SK-N-SH (cell line): ENCODE data around the gene NDUFC1. TPM values are rescaled to one million over a fixed set of nuclear protein-coding genes. Genes with fewer than 3 reads are reported as not detected.

ENCODE experiments used
- CTCF ChIA-PET: fragments of 300-600, 350-600 bp; formaldehyde crosslinking; extraction: SDS; loops from one replicate; lab custom pipeline; 2021; lab: Yijun Ruan, JAX
- POLR2A ChIA-PET: fragments of 350-600 bp; sonication (Branson Sonifier 250); formaldehyde crosslinking; extraction: SDS; loops from one replicate; lab custom pipeline; 2020; ENCODE audit warnings: antibody characterized with exemption, inconsistent platforms; lab: Yijun Ruan, JAX
- DNase-seq: peaks from one replicate; pipeline ENCODE4 v3.0.0; 2012
- H2AFZ ChIP-seq: fragments of 200-600 bp; sonication (generic); 2 replicates; pipeline ENCODE4 v1.8.1; 2016; ENCODE audit warnings: antibody characterized with exemption, mild to moderate bottlenecking, low read depth
- H3F3A ChIP-seq: fragments of 200-600 bp; sonication (generic); replicated peaks from 2 replicates; pipeline ENCODE3; 2016; ENCODE audit warnings: antibody characterized with exemption, mild to moderate bottlenecking; ENCODE audit not compliant: insufficient read depth
- H3K27ac ChIP-seq, 2 experiments: fragments of 200-500 bp in 1 of 2; fragments of 200-600 bp in 1 of 2; sonication (Bioruptor generic) in 1 of 2; sonication (generic), shearing (Covaris generic) in 1 of 2; 2 replicates each; pipeline versions ENCODE4 v1.5.1 to v1.6.1; 2014 to 2016; ENCODE audit warnings: low read depth in 2 of 2, inconsistent platforms in 1 of 2, low read length in 1 of 2, mild to moderate bottlenecking in 1 of 2, mixed read lengths in 1 of 2
- H3K27me3 ChIP-seq: fragments of 200-600 bp; sonication (generic), shearing (Covaris generic); 2 replicates; pipeline ENCODE4 v1.6.1; 2016; ENCODE audit warnings: mixed run types; ENCODE audit not compliant: insufficient read depth
- H3K36me3 ChIP-seq, 2 experiments: fragments of 200-500 bp in 1 of 2; fragments of 200-600 bp in 1 of 2; sonication (Bioruptor generic) in 1 of 2; sonication (generic) in 1 of 2; replicated peaks in 1 of 2; 2 replicates each; pipeline versions ENCODE3 to v1.5.1; 2014 to 2016; ENCODE audit warnings: low read length in 1 of 2, mild to moderate bottlenecking in 1 of 2; ENCODE audit not compliant: insufficient read depth in 2 of 2, control insufficient read depth in 1 of 2
- H3K4me1 ChIP-seq, 2 experiments: fragments of 200-500 bp in 1 of 2; fragments of 200-600 bp in 1 of 2; sonication (Bioruptor generic) in 1 of 2; sonication (generic), shearing (Covaris generic) in 1 of 2; 2 replicates each; pipeline versions ENCODE4 v1.5.1 to v1.6.1; 2014 to 2016; ENCODE audit warnings: low read depth in 1 of 2, low read length in 1 of 2, mixed run types in 1 of 2; ENCODE audit not compliant: insufficient read depth in 2 of 2, control insufficient read depth in 1 of 2
- H3K4me2 ChIP-seq: fragments of 200-600 bp; sonication (generic), shearing (Covaris generic); 2 replicates; pipeline ENCODE4 v1.6.1; 2017; ENCODE audit warnings: mixed run types
- H3K4me3 ChIP-seq, 2 experiments: fragments of 200-500 bp in 1 of 2; fragments of 200-600 bp in 1 of 2; sonication (Bioruptor generic) in 1 of 2; sonication (generic), shearing (Covaris generic) in 1 of 2; 2 replicates each; pipeline versions ENCODE4 v1.5.1 to v1.8.1; 2014 to 2016; ENCODE audit warnings: low read depth in 2 of 2, inconsistent platforms in 1 of 2, low read length in 1 of 2, mild to moderate bottlenecking in 1 of 2, mixed read lengths in 1 of 2, moderate library complexity in 1 of 2
- H3K79me2 ChIP-seq: fragments of 200-600 bp; sonication (generic); 2 replicates; pipeline ENCODE4 v1.8.1; 2017; ENCODE audit warnings: mild to moderate bottlenecking; ENCODE audit not compliant: insufficient read depth
- H3K9ac ChIP-seq: fragments of 200-600 bp; sonication (generic); 2 replicates; pipeline ENCODE4 v1.6.1; 2017; ENCODE audit warnings: mixed run types
- H3K9me2 ChIP-seq: fragments of 200-600 bp; sonication (generic); 2 replicates; pipeline ENCODE4 v1.6.1; 2017; ENCODE audit warnings: mixed run types
- H3K9me3 ChIP-seq: fragments of 200-600 bp; sonication (generic); 2 replicates; pipeline ENCODE4 v1.6.1; 2017; ENCODE audit warnings: mixed run types, mild to moderate bottlenecking, moderate library complexity
- H4K20me1 ChIP-seq: fragments of 200-600 bp; sonication (generic); 2 replicates; pipeline ENCODE4 v1.6.1; 2017; ENCODE audit warnings: mild to moderate bottlenecking, mixed run types; ENCODE audit not compliant: insufficient read depth
- CHD2 ChIP-seq: fragments of 150-350 bp; IDR thresholded peaks from 2 replicates; pipeline ENCODE4 v1.6.1; 2018; ENCODE audit warnings: low read length; ENCODE audit not compliant: partially characterized antibody
- EZH2phosphoT487 ChIP-seq: fragments of 200-600 bp; sonication (generic); IDR thresholded peaks from 2 replicates; pipeline ENCODE4 v1.6.1; 2017; ENCODE audit warnings: low read depth, mixed run types, mild to moderate bottlenecking, antibody characterized with exemption, moderate library complexity, borderline replicate concordance
- FOXM1 ChIP-seq: IDR thresholded peaks from 2 replicates; pipeline ENCODE4 v1.4.0; 2012; ENCODE audit warnings: low read depth, mild to moderate bottlenecking
- GABPA ChIP-seq: IDR thresholded peaks from 2 replicates; pipeline ENCODE4 v1.4.0; 2012; ENCODE audit warnings: low read depth, mild to moderate bottlenecking
- JUND ChIP-seq: IDR thresholded peaks from 2 replicates; pipeline ENCODE4 v1.4.0; 2012
- MEF2A ChIP-seq: IDR thresholded peaks from 2 replicates; pipeline ENCODE4 v1.4.0; 2012; ENCODE audit warnings: low read depth, borderline replicate concordance
- MXI1 ChIP-seq: IDR thresholded peaks from 2 replicates; pipeline ENCODE4 v1.6.1; 2012; ENCODE audit warnings: mild to moderate bottlenecking, low read depth, low read length, improper control_type of control experiment
- NFIC ChIP-seq: IDR thresholded peaks from 2 replicates; pipeline ENCODE4 v1.4.0; 2012; ENCODE audit warnings: borderline replicate concordance
- NRF1 ChIP-seq: IDR thresholded peaks from 2 replicates; pipeline ENCODE4 v1.6.1; 2012; ENCODE audit warnings: low read depth, mild to moderate bottlenecking, low read length
- POLR2AphosphoS5 ChIP-seq: IDR thresholded peaks from 2 replicates; pipeline ENCODE4 v1.6.1; 2012; ENCODE audit warnings: low read depth, low read length
- RAD21 ChIP-seq: IDR thresholded peaks from 2 replicates; pipeline ENCODE4 v1.6.1; 2012; ENCODE audit warnings: mild to moderate bottlenecking, low read length
- RCOR1 ChIP-seq: fragments of 150-350 bp; IDR thresholded peaks from 2 replicates; pipeline ENCODE4 v1.6.1; 2017; ENCODE audit warnings: antibody characterized with exemption, low read length
- RFX5 ChIP-seq: IDR thresholded peaks from 2 replicates; pipeline ENCODE4 v1.6.1; 2012; ENCODE audit warnings: mild to moderate bottlenecking, improper control_type of control experiment, low read length
- RXRA ChIP-seq: IDR thresholded peaks from 2 replicates; pipeline ENCODE4 v1.4.0; 2012; ENCODE audit warnings: low read depth, mild to moderate bottlenecking, borderline replicate concordance
- TCF12 ChIP-seq: IDR thresholded peaks from 2 replicates; pipeline ENCODE4 v1.4.0; 2012
- TEAD4 ChIP-seq: IDR thresholded peaks from 2 replicates; pipeline ENCODE4 v1.4.0; 2012; ENCODE audit warnings: mild to moderate bottlenecking, borderline replicate concordance; ENCODE audit not compliant: insufficient read depth
- YY1 ChIP-seq: IDR thresholded peaks from 2 replicates; pipeline ENCODE4 v1.4.0; 2012; ENCODE audit warnings: low read depth, mild to moderate bottlenecking
- WGBS: methylation state at CpG from one replicate; pipeline ENCODE4 v1.1.6; 2017; ENCODE audit warnings: low lambda C conversion rate; 5-methylcytosine and 5-hydroxymethylcytosine counted together
- polyA plus RNA-seq, 3 experiments: library from polyadenylated mRNA; depleted of rRNA; stranded (reverse); fragments of >200 nt; gene quantifications; 2 replicates each; pipeline ENCODE4 v1.2.3, GENCODE V29; 2012
- TF ChIP-seq, protein P1 (sequence below): fragments of 150-350 bp; IDR thresholded peaks from 2 replicates; pipeline ENCODE4 v1.6.1; 2017; ENCODE audit warnings: antibody characterized with exemption, low read length, low read depth, borderline replicate concordance
- TF ChIP-seq, protein P2 (sequence below): IDR thresholded peaks from 2 replicates; pipeline ENCODE4 v1.4.0; 2012; ENCODE audit warnings: low read depth
- TF ChIP-seq, protein P3 (sequence below): fragments of 200-600 bp; sonication (generic); IDR thresholded peaks from 2 replicates; pipeline ENCODE4 v1.6.1; 2017; ENCODE audit warnings: antibody characterized with exemption, mild to moderate bottlenecking, moderate library complexity
- TF ChIP-seq, protein P4 (sequence below): fragments of 150-350 bp; IDR thresholded peaks from 2 replicates; pipeline ENCODE4 v1.6.1; 2016; ENCODE audit warnings: mild to moderate bottlenecking, low read depth, low read length

The NDUFC1 gene
- polyA plus RNA-seq, 1 of the 3 experiments (the other 2 are of a cell fraction): 101 TPM

DNA sequence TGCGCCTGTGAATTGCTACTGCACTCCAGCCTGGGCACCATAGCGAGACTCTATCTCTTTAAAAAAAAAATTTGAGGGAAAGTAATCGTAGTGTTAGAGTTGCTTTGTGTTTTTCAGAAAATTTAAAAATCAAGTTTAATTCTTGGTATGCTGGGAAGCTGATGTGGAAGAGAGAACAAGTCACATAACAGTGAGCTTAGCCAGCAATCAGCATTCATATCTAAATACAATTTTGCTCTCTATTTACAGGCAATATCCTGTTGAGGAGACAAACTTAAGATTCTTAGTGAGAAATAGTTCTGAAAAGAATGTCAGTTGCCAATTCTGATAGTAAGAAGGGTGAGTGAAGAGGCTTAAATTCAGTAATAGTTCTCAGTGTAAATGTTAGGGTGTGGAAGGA lies 9.6 kb upstream of the NDUFC1 start:
- Histone ChIP-seq H3F3A (peaks cover 25% of the 10 kb centered on the region), H3K4me3 (no peak overlapping the region), H3K9me3 (peaks cover 7% of the 10 kb centered on the region), H3K27ac (peak overlapping the region in 1 of 2 experiments; percentile 39; a peak in 2 of 4 replicates), H3K9me2 (no peaks in the 10 kb centered on the region), H4K20me1 (peaks cover 87% of the 10 kb centered on the region), H3K79me2 (peaks cover 100% of the 10 kb centered on the region), H3K4me2 (no peak overlapping the region; the same call in 1 of the 2 replicates), H3K27me3 (no peaks in the 10 kb centered on the region), H3K4me1 (peaks cover 0 to 13% of the 10 kb centered on the region in 2 experiments; a peak in 1 of 4 replicates), H3K9ac (no peak overlapping the region), H2AFZ (no peak overlapping the region; the same call in 1 of the 2 replicates), H3K36me3 (peaks cover 0 to 12% of the 10 kb centered on the region in 2 experiments)
- TF ChIP-seq, protein P1, sequence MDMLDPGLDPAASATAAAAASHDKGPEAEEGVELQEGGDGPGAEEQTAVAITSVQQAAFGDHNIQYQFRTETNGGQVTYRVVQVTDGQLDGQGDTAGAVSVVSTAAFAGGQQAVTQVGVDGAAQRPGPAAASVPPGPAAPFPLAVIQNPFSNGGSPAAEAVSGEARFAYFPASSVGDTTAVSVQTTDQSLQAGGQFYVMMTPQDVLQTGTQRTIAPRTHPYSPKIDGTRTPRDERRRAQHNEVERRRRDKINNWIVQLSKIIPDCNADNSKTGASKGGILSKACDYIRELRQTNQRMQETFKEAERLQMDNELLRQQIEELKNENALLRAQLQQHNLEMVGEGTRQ: no peak
- TF ChIP-seq JUND (no peak), EZH2phosphoT487 (no peak), RXRA (no peak), MXI1 (no peak), RFX5 (no peak), GABPA (no peak), TCF12 (no peak)
- TF ChIP-seq, protein P2, sequence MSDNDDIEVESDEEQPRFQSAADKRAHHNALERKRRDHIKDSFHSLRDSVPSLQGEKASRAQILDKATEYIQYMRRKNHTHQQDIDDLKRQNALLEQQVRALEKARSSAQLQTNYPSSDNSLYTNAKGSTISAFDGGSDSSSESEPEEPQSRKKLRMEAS: no peak
- CTCF ChIA-PET: interaction anchor here (0.6 to 1.7 kb wide), 6 partner anchors 11 to 269 kb away, joined by 3 to 5 read pairs (median 3); no protein-coding TSS in a partner anchor
- POLR2A ChIA-PET: no interaction called here
- DNase-seq: no peak
- 93% methylated on average over 3 of the region's 3 CpGs for WGBS

DNA sequence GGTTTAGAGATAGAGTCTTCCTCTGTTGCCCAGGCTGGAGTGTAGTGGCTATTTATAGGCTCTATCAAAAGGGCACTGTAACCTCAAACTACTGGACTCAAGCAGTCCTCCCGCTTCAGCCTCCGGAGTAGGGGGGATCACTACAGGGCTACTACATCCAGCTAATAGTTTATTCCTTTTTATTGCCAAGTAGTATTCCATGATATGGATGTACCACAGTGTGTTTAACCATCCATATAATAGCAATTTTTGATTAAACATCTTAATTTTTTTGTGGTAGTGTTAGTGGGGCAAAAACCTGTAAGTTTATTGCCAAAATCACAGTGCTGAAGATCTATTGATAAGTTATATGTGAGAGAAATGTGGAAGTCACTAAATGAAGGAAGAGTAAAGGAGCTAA lies 2.6 kb upstream of the NDUFC1 start:
- no peaks in the 10 kb centered on the region for H3K9me3 ChIP-seq
- WGBS: 96% methylated on average over 2 of the region's 2 CpGs
- no peak overlapping the region for H3K9ac ChIP-seq
- H2AFZ ChIP-seq: no peak overlapping the region
- H3K4me2 ChIP-seq: no peak overlapping the region
- peaks cover 90% of the 10 kb centered on the region for H3K79me2 ChIP-seq
- no peak for DNase-seq
- POLR2A ChIA-PET: no interaction called here
- no peak overlapping the region for H3K4me3 ChIP-seq
- peaks cover 22% of the 10 kb centered on the region for H3F3A ChIP-seq
- no peaks in the 10 kb centered on the region for H3K9me2 ChIP-seq
- H3K27ac ChIP-seq: no peak overlapping the region
- CTCF ChIA-PET: no interaction called here
- peaks cover 0 to 32% of the 10 kb centered on the region in 2 experiments for H3K36me3 ChIP-seq
- peaks cover 69% of the 10 kb centered on the region for H4K20me1 ChIP-seq
- peaks cover 7% of the 10 kb centered on the region in 2 experiments; a peak in 2 of 4 replicates for H3K4me1 ChIP-seq
- no peaks in the 10 kb centered on the region for H3K27me3 ChIP-seq
- TF ChIP-seq, protein P3, sequence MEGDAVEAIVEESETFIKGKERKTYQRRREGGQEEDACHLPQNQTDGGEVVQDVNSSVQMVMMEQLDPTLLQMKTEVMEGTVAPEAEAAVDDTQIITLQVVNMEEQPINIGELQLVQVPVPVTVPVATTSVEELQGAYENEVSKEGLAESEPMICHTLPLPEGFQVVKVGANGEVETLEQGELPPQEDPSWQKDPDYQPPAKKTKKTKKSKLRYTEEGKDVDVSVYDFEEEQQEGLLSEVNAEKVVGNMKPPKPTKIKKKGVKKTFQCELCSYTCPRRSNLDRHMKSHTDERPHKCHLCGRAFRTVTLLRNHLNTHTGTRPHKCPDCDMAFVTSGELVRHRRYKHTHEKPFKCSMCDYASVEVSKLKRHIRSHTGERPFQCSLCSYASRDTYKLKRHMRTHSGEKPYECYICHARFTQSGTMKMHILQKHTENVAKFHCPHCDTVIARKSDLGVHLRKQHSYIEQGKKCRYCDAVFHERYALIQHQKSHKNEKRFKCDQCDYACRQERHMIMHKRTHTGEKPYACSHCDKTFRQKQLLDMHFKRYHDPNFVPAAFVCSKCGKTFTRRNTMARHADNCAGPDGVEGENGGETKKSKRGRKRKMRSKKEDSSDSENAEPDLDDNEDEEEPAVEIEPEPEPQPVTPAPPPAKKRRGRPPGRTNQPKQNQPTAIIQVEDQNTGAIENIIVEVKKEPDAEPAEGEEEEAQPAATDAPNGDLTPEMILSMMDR: no peak
- TF ChIP-seq RCOR1: no peak
- no peak for TF ChIP-seq RFX5
- TF ChIP-seq NRF1: no peak
- no peak for TF ChIP-seq NFIC
- no peak for TF ChIP-seq RAD21
- TF ChIP-seq, protein P1: no peak
- no peak for TF ChIP-seq FOXM1
- no peak for TF ChIP-seq JUND
- TF ChIP-seq RXRA: no peak
- TF ChIP-seq, protein P2: no peak
- no peak for TF ChIP-seq EZH2phosphoT487
- TF ChIP-seq CHD2: no peak
- no peak for TF ChIP-seq YY1
- TF ChIP-seq TCF12: no peak
- TF ChIP-seq MEF2A: no peak
- TF ChIP-seq POLR2AphosphoS5: no peak
- TF ChIP-seq, protein P4, sequence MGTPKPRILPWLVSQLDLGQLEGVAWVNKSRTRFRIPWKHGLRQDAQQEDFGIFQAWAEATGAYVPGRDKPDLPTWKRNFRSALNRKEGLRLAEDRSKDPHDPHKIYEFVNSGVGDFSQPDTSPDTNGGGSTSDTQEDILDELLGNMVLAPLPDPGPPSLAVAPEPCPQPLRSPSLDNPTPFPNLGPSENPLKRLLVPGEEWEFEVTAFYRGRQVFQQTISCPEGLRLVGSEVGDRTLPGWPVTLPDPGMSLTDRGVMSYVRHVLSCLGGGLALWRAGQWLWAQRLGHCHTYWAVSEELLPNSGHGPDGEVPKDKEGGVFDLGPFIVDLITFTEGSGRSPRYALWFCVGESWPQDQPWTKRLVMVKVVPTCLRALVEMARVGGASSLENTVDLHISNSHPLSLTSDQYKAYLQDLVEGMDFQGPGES: no peak
- no peak for TF ChIP-seq TEAD4
